ENCODE measurements around the gene ZNF605. TPM values are rescaled to one million over a fixed set of nuclear protein-coding genes. Genes with fewer than 3 reads are reported as not detected.
"Not testable (repeated sequence)": the region's sequence is repeated elsewhere in the genome, so short reads cannot be mapped to it uniquely, and the experiment has no call there.

The ZNF605 gene
- total RNA-seq, 4 donors from 2014 or later, result 4.9 to 18.3 (median 6.3) TPM

GRCh38 chr12:132941336-132941954 lies 14.7 kb downstream of the ZNF605 start:
- TF ChIP-seq POLR2AphosphoS5 (IDR thresholded peaks at IDR 0.05), result no peak
- no peak for TF ChIP-seq POLR2A (IDR thresholded peaks at IDR 0.05)
- no peak for TF ChIP-seq EP300 (IDR thresholded peaks at IDR 0.05)
- TF ChIP-seq CTCF (IDR thresholded peaks at IDR 0.05), result no peak
- no peaks in the 10 kb centered on the region for H3K4me1 ChIP-seq
- H3K27ac ChIP-seq, result no peak overlapping the region
- H3K4me3 ChIP-seq, result no peak overlapping the region
- H3K27me3 ChIP-seq, result no peaks in the 10 kb centered on the region
- 94% methylated on average over 32 of the region's 34 CpGs for WGBS
- no peak for DNase-seq (ENCODE audit: low spot score in 2 of 2)
- H3K9me3 ChIP-seq, result peaks cover 54% of the 10 kb centered on the region
- peaks cover 60% of the 10 kb centered on the region for H3K36me3 ChIP-seq

GRCh38 chr12:132940071-132940719 lies 15.9 kb downstream of the ZNF605 start:
- WGBS, result 91% methylated on average over 14 of the region's 15 CpGs
- TF ChIP-seq CTCF (IDR thresholded peaks at IDR 0.05) (no peak), EP300 (IDR thresholded peaks at IDR 0.05) (no peak), POLR2AphosphoS5 (IDR thresholded peaks at IDR 0.05) (no peak), POLR2A (IDR thresholded peaks at IDR 0.05) (no peak)
- no peaks in the 10 kb centered on the region for H3K27me3 ChIP-seq
- H3K9me3 ChIP-seq, result peaks cover 48% of the 10 kb centered on the region
- no peak overlapping the region for H3K27ac ChIP-seq
- H3K4me1 ChIP-seq, result no peaks in the 10 kb centered on the region
- H3K4me3 ChIP-seq, result no peak overlapping the region
- peaks cover 47% of the 10 kb centered on the region for H3K36me3 ChIP-seq
- no peak for DNase-seq (ENCODE audit: low spot score in 2 of 2)

- Histone ChIP-seq H3K36me3 (peaks cover 34% of the 10 kb centered on the region), H3K9me3 (peaks cover 48% of the 10 kb centered on the region)
- WGBS, result 95% methylated on average over 11 of the region's 25 CpGs
- DNase-seq (ENCODE audit: low spot score in 2 of 2); H3K27ac ChIP-seq; H3K27me3 ChIP-seq; H3K4me1 ChIP-seq; H3K4me3 ChIP-seq: not testable (repeated sequence)
Observed at GRCh38 chr12:132938807-132939206, 17.3 kb downstream of the ZNF605 start.

- Histone ChIP-seq H3K9me3 (peaks cover 49% of the 10 kb centered on the region), H3K4me1 (no peaks in the 10 kb centered on the region), H3K27me3 (no peaks in the 10 kb centered on the region), H3K36me3 (peaks cover 32% of the 10 kb centered on the region), H3K27ac (no peak overlapping the region), H3K4me3 (no peak overlapping the region)
- no peak for DNase-seq (ENCODE audit: low spot score in 2 of 2)
- WGBS, result 98% methylated on average over 2 of the region's 2 CpGs
- TF ChIP-seq CTCF (IDR thresholded peaks at IDR 0.05) (no peak), POLR2AphosphoS5 (IDR thresholded peaks at IDR 0.05) (no peak), POLR2A (IDR thresholded peaks at IDR 0.05) (no peak), EP300 (IDR thresholded peaks at IDR 0.05) (no peak)
Observed at GRCh38 chr12:132937476-132937875, 18.6 kb downstream of the ZNF605 start.

GRCh38 chr12:132936921-132937320 lies 19.2 kb downstream of the ZNF605 start:
- H3K36me3 ChIP-seq, result peaks cover 32% of the 10 kb centered on the region
- not testable (repeated sequence) for H3K27ac ChIP-seq; DNase-seq (ENCODE audit: low spot score in 2 of 2); H3K4me3 ChIP-seq; H3K27me3 ChIP-seq; H3K4me1 ChIP-seq
- peaks cover 45% of the 10 kb centered on the region for H3K9me3 ChIP-seq
- whole genome bisulfite sequencing, result 95% methylated on average over 8 of the region's 8 CpGs

- no peak overlapping the region for H3K27ac ChIP-seq
- no peaks in the 10 kb centered on the region for H3K27me3 ChIP-seq
- H3K9me3 ChIP-seq, result peaks cover 47% of the 10 kb centered on the region
Observed at GRCh38 chr12:132936163-132936562, 19.9 kb downstream of the ZNF605 start.

More at GRCh38 chr12:132936163-132936562, 19.9 kb downstream of the ZNF605 start:
- H3K4me3 ChIP-seq, result no peak overlapping the region
- H3K36me3 ChIP-seq, result peaks cover 32% of the 10 kb centered on the region
- DNase-seq (ENCODE audit: low spot score in 2 of 2), result no peak
- H3K4me1 ChIP-seq, result no peaks in the 10 kb centered on the region
- WGBS, result 94% methylated on average over 2 of the region's 2 CpGs
- TF ChIP-seq CTCF (IDR thresholded peaks at IDR 0.05) (no peak), POLR2AphosphoS5 (IDR thresholded peaks at IDR 0.05) (no peak), POLR2A (IDR thresholded peaks at IDR 0.05) (no peak), EP300 (IDR thresholded peaks at IDR 0.05) (no peak)
